OCI-LY3 (cell line): ENCODE data around the gene NR5A2.

Experiments
- EZH2phosphoT487 ChIP-seq: fragments of 200-600 bp; shearing (Covaris generic); IDR thresholded peaks from 2 replicates; pipeline ENCODE4 v1.6.1; 2018; ENCODE audit warnings: antibody characterized with exemption, mixed run types, low read depth
- TF ChIP-seq, protein P1 (sequence below): fragments of 200-600, 300-600 bp; sonication (generic); IDR thresholded peaks from 2 replicates; pipeline ENCODE4 v1.5.1; 2014; ENCODE audit warnings: antibody characterized with exemption, low read length, low read depth

DNA sequence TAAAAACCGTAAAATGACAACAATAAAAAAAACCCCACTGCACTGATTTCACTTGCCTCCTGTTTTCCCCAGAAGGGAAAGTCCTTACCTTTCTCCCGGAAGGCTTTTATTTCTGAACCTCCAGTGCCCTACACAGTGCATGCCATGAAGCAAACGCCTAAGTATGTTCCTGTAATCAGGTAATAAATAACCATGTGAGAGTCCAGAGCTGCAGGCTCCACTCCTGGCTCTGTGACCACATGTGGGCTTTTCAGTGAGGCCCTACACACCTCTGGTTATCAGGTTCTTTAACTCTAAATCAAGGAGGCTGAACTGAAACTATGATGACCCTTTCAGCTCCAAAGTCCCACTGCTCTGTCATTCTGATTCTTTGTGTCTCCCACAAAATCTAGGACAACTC is 20.8 kb upstream of the NR5A2 start:
- TF ChIP-seq, protein P1, sequence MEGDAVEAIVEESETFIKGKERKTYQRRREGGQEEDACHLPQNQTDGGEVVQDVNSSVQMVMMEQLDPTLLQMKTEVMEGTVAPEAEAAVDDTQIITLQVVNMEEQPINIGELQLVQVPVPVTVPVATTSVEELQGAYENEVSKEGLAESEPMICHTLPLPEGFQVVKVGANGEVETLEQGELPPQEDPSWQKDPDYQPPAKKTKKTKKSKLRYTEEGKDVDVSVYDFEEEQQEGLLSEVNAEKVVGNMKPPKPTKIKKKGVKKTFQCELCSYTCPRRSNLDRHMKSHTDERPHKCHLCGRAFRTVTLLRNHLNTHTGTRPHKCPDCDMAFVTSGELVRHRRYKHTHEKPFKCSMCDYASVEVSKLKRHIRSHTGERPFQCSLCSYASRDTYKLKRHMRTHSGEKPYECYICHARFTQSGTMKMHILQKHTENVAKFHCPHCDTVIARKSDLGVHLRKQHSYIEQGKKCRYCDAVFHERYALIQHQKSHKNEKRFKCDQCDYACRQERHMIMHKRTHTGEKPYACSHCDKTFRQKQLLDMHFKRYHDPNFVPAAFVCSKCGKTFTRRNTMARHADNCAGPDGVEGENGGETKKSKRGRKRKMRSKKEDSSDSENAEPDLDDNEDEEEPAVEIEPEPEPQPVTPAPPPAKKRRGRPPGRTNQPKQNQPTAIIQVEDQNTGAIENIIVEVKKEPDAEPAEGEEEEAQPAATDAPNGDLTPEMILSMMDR, result no peak
- TF ChIP-seq EZH2phosphoT487, result no peak
